Measurements from ENCODE around the gene WBP2NL.

DNA sequence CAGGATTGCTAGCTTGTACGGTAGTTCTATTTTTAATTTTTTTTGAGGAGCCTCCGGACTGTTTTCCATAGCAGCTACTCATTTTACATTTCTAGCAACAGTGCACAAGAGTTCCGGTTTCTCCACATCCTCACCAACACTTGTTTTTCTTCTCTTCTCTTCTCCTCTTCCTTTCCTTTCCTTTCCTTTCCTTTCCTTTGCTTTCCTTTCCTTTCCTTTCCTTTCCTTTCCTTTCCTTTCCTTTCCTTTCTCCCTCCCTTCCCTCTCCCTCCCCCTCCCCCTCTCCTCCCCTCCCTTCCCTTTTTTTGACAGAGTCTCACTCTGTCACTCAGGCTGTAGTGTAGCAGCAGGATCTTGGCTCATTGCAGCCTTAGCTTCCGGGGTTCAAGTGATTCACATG lies 9.3 kb downstream of the WBP2NL start:
- TF ChIP-seq, protein P1, sequence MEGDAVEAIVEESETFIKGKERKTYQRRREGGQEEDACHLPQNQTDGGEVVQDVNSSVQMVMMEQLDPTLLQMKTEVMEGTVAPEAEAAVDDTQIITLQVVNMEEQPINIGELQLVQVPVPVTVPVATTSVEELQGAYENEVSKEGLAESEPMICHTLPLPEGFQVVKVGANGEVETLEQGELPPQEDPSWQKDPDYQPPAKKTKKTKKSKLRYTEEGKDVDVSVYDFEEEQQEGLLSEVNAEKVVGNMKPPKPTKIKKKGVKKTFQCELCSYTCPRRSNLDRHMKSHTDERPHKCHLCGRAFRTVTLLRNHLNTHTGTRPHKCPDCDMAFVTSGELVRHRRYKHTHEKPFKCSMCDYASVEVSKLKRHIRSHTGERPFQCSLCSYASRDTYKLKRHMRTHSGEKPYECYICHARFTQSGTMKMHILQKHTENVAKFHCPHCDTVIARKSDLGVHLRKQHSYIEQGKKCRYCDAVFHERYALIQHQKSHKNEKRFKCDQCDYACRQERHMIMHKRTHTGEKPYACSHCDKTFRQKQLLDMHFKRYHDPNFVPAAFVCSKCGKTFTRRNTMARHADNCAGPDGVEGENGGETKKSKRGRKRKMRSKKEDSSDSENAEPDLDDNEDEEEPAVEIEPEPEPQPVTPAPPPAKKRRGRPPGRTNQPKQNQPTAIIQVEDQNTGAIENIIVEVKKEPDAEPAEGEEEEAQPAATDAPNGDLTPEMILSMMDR (conservative IDR thresholded peaks at IDR 0.05) = no peak
- TF ChIP-seq ZFX (IDR thresholded peaks at IDR 0.05) = no peak
